GM18519 (cell line): ENCODE results near the gene LRCH1.

Experiments
- ATAC-seq: cut with Tn5 transposase; IDR thresholded peaks from one replicate; pipeline ENCODE4 v1.9.1; 2021; ENCODE audit warnings: mild to moderate bottlenecking, moderate library complexity; ENCODE audit not compliant: unreplicated experiment, low FRiP score

The LRCH1 gene

DNA sequence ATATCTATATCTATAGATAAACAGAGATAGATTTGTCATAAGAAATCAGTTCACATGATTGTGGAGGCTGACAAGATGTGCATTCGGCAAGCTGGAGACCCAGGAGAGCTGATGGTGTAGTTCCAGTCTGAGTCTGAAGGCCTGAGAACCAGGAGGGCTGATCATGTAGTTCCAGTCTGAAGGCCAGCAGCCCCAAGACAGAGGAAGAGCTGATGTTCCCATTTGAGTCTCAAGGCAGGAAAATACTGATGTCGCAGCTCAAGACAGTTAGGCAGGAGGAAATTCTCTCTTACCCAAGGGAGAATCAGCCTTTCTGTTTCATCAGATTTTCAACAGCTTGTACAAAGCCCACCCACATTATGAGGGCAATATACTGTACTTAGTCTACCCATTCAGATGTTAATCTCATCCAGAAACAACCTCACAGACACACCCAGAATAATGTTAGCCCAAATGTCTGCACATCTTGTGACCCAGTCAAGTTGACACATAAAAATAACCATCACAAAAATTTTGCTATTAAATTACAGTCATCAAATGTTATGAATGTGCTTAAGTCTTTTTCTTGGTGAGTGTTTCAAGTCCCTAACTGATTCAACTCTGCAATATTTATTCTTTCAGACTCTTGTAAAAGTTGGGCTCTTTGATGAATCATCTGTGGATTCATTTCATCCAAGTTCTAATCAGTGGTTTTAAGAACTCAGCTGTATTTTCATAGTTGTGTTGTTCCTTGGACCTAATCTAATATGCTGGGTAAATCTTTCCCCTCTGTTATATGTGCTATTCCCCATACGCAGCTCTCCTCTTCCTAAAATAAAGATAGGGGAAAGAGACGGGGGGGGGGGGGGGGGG, 22.7 kb upstream of the LRCH1 start:
- ATAC-seq, result no peak

DNA sequence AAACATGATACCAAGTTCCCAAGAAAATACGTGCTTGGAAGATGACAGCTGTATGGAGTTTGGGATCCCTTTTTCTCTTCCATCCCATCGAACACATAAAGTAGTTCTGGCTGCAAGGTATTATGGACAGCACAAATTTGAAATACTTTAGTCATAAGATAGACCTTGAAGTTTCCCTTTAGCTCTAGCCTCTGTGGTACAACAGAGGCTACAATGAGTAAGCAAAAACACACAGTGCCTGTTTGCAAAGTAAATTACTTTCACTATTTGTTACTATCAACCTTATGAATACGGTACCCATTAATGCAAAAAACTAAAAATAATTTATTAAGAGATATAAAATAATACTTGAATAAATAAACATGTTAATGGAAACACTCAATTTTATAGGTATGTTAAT, 21.0 kb upstream of the LRCH1 start:
- peak; percentile 54 for ATAC-seq

DNA sequence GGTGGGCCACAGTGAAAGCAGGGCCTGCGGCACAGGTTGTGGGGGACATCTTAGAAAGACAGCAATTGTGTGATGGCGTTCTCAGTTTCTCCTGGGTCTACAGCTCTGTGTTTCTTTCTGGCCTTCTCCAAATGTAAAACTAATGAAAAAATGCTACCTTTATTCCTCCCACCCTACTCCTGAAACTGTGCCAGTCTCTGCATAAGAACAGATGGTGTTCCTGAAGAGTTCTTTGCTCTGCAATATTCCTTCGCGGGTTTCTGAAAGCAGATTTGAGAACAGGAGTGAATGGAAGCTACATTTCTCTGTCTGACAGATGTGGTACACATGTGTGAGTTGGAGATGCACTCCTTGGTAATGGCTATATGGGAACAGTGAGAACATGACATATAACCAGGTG, 18.0 kb upstream of the LRCH1 start:
- no peak for ATAC-seq

GRCh38 chr13:46535825-46536224, 17.1 kb upstream of the LRCH1 start:
- ATAC-seq, result no peak

DNA sequence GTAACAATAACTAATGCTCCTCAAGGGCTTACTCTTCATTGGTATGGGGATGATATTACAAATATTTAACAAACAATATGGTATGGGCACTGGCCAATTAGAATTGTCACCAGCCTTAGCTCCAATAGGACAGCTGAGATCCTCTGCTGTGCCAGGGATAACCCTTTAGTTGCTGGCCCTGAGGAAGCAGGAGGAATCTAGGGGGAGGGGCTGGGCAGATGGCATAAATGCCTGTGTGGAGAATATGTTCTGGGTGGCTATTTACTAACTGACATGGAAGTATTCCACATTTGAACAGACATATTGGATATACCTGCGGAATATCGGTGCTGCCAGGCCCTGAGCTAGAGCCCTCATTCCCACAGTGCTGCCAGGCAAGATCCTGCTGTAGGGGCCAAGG, 16.6 kb upstream of the LRCH1 start:
- no peak for ATAC-seq

- no peak for ATAC-seq
Measured at GRCh38 chr13:46539231-46539630, 13.7 kb upstream of the LRCH1 start.

GRCh38 chr13:46541210-46541609, 11.8 kb upstream of the LRCH1 start:
- no peak for ATAC-seq

- no peak for ATAC-seq
Measured at GRCh38 chr13:46542833-46543232, 10.1 kb upstream of the LRCH1 start.

- no peak for ATAC-seq
Measured at GRCh38 chr13:46543287-46543686, 9.7 kb upstream of the LRCH1 start.

- no peak for ATAC-seq
Measured at GRCh38 chr13:46544208-46544607, 8.8 kb upstream of the LRCH1 start.

GRCh38 chr13:46544811-46545210, 8.2 kb upstream of the LRCH1 start:
- ATAC-seq, result no peak

DNA sequence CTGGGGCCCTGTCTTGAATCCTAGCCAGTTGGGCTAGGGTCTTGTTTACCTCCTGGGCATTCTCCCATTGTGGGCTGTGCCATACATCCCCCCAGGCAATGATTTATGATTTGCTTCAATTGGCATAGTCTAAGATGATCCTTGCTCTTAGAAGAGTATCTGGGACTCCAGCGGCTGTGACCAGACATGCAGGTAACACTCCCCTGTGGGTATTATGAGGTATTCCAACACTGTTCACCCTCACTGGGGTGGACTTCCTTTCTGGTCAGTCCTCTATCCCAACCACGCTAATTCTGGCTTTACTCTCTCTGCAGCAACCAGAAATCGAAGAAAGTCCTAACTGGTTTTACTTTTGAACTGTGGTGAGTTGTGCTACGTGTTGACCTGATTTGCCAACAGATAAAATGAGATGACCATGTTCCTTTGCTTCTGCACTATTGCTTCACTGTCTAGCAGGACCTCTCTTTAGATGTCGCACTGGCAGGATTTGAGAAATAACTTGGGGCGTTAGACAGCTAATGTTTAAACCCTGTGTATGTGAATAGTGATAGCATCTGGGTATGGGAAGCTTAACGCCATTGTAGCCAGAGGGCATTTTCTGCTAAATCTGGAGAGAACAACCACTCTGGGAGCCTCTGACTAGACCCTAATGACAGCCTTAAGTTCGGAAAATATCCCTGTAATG, 6.7 kb upstream of the LRCH1 start:
- ATAC-seq, result no peak

- no peak for ATAC-seq
Measured at GRCh38 chr13:46550822-46551221, 2.1 kb upstream of the LRCH1 start.

GRCh38 chr13:46551410-46552302, 1.3 kb upstream of the LRCH1 start:
- ATAC-seq, result no peak

- no peak for ATAC-seq
Measured at GRCh38 chr13:46552303-46552682, 677 bp upstream of the LRCH1 start.

- no peak for ATAC-seq
Measured at GRCh38 chr13:46553521-46553885, 533 bp downstream of the LRCH1 start.

DNA sequence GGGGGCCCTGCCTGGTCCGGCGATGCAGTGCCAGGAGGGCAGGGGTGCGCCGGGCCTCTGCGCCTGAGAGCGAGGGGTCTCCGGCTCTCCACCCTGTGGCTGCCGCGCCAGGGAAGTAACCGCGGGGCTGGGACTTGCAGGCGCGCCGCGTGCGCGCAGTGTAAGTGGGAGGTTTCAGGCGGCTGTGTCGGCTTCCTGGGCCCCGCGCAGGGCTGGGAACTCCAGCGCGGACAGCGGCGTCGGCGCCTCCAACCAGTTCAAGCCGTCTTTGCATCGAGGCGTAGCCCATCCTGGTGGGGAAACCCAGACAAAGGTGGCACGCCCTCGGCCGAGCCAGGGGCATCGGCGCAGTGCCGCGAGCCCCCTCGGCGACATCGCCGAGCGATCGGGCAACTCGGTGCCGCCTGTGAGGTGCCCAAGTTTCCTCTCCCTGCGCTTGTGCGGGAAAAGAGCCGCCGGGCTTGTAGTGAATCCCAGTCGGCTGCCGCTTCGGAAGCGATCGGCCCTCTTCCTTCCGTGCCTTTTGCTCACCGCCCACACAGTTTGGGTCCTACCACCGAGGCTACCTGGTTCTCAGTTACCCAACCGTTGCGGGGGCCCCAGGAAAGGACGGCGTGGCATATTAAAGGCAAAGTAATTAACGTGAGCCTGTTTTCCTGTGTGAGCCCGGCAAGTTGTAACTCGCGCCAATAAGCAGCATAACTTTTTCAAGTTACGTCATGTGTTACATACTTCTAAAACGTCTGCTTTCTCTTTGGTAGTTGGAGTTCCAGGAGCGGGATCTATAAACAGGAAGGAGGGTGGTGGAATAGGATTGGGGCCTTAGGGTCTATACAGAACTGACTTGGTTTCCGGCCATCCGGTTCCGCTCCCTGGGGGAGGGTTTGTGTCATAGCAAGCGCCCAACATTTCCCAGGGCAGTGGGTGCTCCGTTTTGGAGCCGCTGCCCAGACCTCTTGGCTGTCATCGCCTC, 1.2 kb downstream of the LRCH1 start:
- peak; percentile 28 for ATAC-seq

DNA sequence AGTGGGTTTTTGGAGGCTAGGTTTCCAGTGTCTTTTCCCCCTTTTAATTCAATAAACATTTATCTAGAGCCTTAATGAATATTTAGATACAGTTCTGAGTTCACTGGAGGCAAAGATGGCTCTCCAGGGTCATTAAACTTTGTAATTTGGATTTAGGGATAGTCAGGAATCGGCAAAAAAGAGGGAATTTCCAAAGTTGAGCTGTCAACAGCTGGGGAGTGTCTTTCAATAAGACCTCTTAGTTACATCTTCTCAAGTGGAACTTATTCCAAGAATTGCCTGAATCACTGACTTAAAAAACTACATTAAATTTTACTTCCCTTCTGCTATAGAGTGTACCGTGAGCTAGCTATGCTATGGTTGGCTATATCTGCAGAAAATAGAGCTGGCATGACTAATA, 2.0 kb downstream of the LRCH1 start:
- no peak for ATAC-seq

- no peak for ATAC-seq
Measured at GRCh38 chr13:46555722-46556417, 2.9 kb downstream of the LRCH1 start.
